ENCODE measurements around the gene CYTH1.

DNA sequence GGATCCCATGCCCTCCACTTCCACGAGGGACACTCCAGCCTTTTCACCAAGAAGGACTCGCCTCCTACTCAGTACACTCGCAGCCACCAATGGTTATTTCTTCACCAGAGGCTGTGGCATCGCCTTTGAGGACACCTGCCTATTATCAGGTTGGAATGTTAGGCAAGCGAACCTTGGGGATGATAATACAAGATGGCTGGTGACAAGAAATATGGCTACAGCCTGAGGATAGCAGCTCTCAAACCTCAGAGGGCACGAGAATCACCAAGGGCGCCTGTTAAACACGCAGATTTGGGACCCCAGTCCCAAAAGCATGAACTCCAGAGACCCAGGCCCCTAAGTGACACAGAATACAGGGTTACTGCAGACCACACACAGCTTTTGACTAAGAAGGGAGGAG, 58.1 kb downstream of the CYTH1 start:
- TF ChIP-seq, protein P1, sequence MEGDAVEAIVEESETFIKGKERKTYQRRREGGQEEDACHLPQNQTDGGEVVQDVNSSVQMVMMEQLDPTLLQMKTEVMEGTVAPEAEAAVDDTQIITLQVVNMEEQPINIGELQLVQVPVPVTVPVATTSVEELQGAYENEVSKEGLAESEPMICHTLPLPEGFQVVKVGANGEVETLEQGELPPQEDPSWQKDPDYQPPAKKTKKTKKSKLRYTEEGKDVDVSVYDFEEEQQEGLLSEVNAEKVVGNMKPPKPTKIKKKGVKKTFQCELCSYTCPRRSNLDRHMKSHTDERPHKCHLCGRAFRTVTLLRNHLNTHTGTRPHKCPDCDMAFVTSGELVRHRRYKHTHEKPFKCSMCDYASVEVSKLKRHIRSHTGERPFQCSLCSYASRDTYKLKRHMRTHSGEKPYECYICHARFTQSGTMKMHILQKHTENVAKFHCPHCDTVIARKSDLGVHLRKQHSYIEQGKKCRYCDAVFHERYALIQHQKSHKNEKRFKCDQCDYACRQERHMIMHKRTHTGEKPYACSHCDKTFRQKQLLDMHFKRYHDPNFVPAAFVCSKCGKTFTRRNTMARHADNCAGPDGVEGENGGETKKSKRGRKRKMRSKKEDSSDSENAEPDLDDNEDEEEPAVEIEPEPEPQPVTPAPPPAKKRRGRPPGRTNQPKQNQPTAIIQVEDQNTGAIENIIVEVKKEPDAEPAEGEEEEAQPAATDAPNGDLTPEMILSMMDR (IDR thresholded peaks at IDR 0.05), result no peak
- TF ChIP-seq POLR2A (IDR thresholded peaks at IDR 0.05), result no peak

All from adrenal gland (tissue), 5 donors.